Spinal cord (tissue), 10 donors: ENCODE data around the gene SLC12A6. TPM values are rescaled to one million over a fixed set of nuclear protein-coding genes. Genes with fewer than 3 reads are reported as not detected.

Experiments used
- DNase-seq, 6 donors: peaks; one replicate each; pipeline versions ENCODE4 v3.0.0 to v3.0.0-alpha.2; 2013 to 2015; ENCODE audit warnings: low spot score in 6 of 6, low read depth in 4 of 6
- H3K27ac ChIP-seq: one replicate; pipeline ENCODE4 v1.5.1; 2013; ENCODE audit warnings: low read depth, low read length, control low read depth
- H3K27me3 ChIP-seq: one replicate; pipeline ENCODE4 v1.6.1; 2013; ENCODE audit warnings: low read length; ENCODE audit not compliant: control insufficient read depth, insufficient read depth
- H3K36me3 ChIP-seq: one replicate; pipeline ENCODE4 v1.6.1; 2013; ENCODE audit warnings: low read length; ENCODE audit not compliant: control insufficient read depth, insufficient read depth
- H3K4me1 ChIP-seq: one replicate; pipeline ENCODE4 v1.6.1; 2013; ENCODE audit warnings: low read length; ENCODE audit not compliant: control insufficient read depth, insufficient read depth
- H3K4me3 ChIP-seq: one replicate; pipeline ENCODE4 v1.5.1; 2013; ENCODE audit warnings: low read depth, low read length, control low read depth
- H3K9me3 ChIP-seq: one replicate; pipeline ENCODE4 v1.6.1; 2013; ENCODE audit warnings: low read length; ENCODE audit not compliant: control insufficient read depth, insufficient read depth
- WGBS: methylation state at CpG from one replicate; pipeline ENCODE4 v1.1.5; 2013; ENCODE audit warnings: missing lambda C conversion rate; ENCODE audit not compliant: insufficient coverage; 5-methylcytosine and 5-hydroxymethylcytosine counted together
- polyA plus RNA-seq, 2 donors: library from polyadenylated mRNA; unstranded; fragments of 120-200 nt; gene quantifications; one replicate each; pipeline ENCODE4 v1.2.1, GENCODE V29; 2013; ENCODE audit not compliant: insufficient read length in 2 of 2
- small RNA-seq: library from RNA; depleted of rRNA; stranded (forward); fragments of <200 nt; gene quantifications from one replicate; pipeline ENCODE3, GENCODE V24; 2014; ENCODE audit warnings: low replicate concordance
- total RNA-seq, 2 donors: library from RNA; depleted of rRNA in 1 of 2; stranded (reverse); fragments of 120-200 nt in 1 of 2; fragments of >200 nt in 1 of 2; gene quantifications; one replicate each; pipeline versions ENCODE4 v1.2.3 to v1.2.4, GENCODE V29; 2013 to 2014
- donor health status: healthy.

The SLC12A6 gene
- total and polyA plus RNA-seq, 4 donors, result 20.9 to 38.7 (median 33.4) TPM

GRCh38 chr15:34188711-34189110 is 148.9 kb downstream of the SLC12A6 start:
- Histone ChIP-seq H3K4me1 (no peaks in the 10 kb centered on the region), H3K27me3 (no peaks in the 10 kb centered on the region), H3K27ac (no peak overlapping the region), H3K9me3 (no peaks in the 10 kb centered on the region), H3K36me3 (peaks cover 9% of the 10 kb centered on the region), H3K4me3 (no peak overlapping the region)
- WGBS, result no CpG with 5 or more reads among the region's 5 CpGs
- no peak for DNase-seq

- Histone ChIP-seq H3K9me3 (no peaks in the 10 kb centered on the region), H3K27me3 (no peaks in the 10 kb centered on the region), H3K27ac (no peak overlapping the region), H3K4me3 (no peak overlapping the region), H3K4me1 (no peaks in the 10 kb centered on the region), H3K36me3 (peaks cover 9% of the 10 kb centered on the region)
- 10% methylated on average over 1 of the region's 4 CpGs for WGBS
- no peak for DNase-seq
Observed at GRCh38 chr15:34185666-34186065, 151.9 kb downstream of the SLC12A6 start.

- no peaks in the 10 kb centered on the region for H3K4me1 ChIP-seq
- H3K9me3 ChIP-seq, result no peaks in the 10 kb centered on the region
- H3K4me3 ChIP-seq, result no peak overlapping the region
- H3K27me3 ChIP-seq, result no peaks in the 10 kb centered on the region
- H3K27ac ChIP-seq, result no peak overlapping the region
- peak in 3 of 6 donors; percentile 6 to 57 (median 22) for DNase-seq
- H3K36me3 ChIP-seq, result peaks cover 9% of the 10 kb centered on the region
- WGBS, result 33% methylated on average over 4 of the region's 4 CpGs
Observed at GRCh38 chr15:34182942-34183341, 154.6 kb downstream of the SLC12A6 start.

Small RNAs within 50 kb of the gene (small RNA-seq; reads per million reads assigned to genes)
- gene MIR1233-1 (not detected), gene RF00019 (not detected)

Other genes starting within 250 kb of the SLC12A6 start
- 10 to 100 TPM; 40.5 to 47.1 TPM for gene EMC7, start 235.9 kb downstream of the SLC12A6 start, total RNA-seq
- 100 to 1,000 TPM in 1 of 2 donors, 10 to 100 TPM in 1; 97.4 to 101 TPM for gene EMC7, start 235.9 kb downstream of the SLC12A6 start, polyA plus RNA-seq
- 1 to 10 TPM; 2.9 to 4.0 TPM for gene PGBD4, start 235.7 kb downstream of the SLC12A6 start, total RNA-seq
- 1 to 10 TPM; 2.3 to 2.4 TPM for gene PGBD4, start 235.7 kb downstream of the SLC12A6 start, polyA plus RNA-seq
- gene KATNBL1, start 127.7 kb downstream of the SLC12A6 start, total RNA-seq, result 10 to 100 TPM; 88.3 TPM
- gene KATNBL1, start 127.7 kb downstream of the SLC12A6 start, polyA plus RNA-seq, result 10 to 100 TPM; 67.5 to 86.8 TPM
- 100 to 1,000 TPM; 102 to 121 TPM for gene EMC4, start 112.8 kb downstream of the SLC12A6 start, total RNA-seq
- gene EMC4, start 112.8 kb downstream of the SLC12A6 start, polyA plus RNA-seq, result 100 to 1,000 TPM; 136 to 137 TPM
- gene NOP10, start 5.4 kb upstream of the SLC12A6 start, total RNA-seq, result 100 to 1,000 TPM in 1 of 2 donors, 10 to 100 TPM in 1; 71.7 to 177 TPM
- 100 to 1,000 TPM; 115 to 117 TPM for gene NOP10, start 5.4 kb upstream of the SLC12A6 start, polyA plus RNA-seq
- gene NUTM1, start 5.5 kb upstream of the SLC12A6 start, total RNA-seq, result not detected
- gene NUTM1, start 5.5 kb upstream of the SLC12A6 start, polyA plus RNA-seq, result under 1 TPM in 1 of 2 donors, not detected in 1; 0.06 TPM
- 10 to 100 TPM; 18.1 to 22.7 TPM for gene LPCAT4, start 29.4 kb upstream of the SLC12A6 start, total RNA-seq
- gene LPCAT4, start 29.4 kb upstream of the SLC12A6 start, polyA plus RNA-seq, result 100 to 1,000 TPM; 116 to 155 TPM
- 10 to 100 TPM; 47.3 to 82.5 TPM for gene GOLGA8A, start 100.0 kb upstream of the SLC12A6 start, total RNA-seq
- 100 to 1,000 TPM; 115 to 197 TPM for gene GOLGA8A, start 100.0 kb upstream of the SLC12A6 start, polyA plus RNA-seq
- 10 to 100 TPM; 44.8 to 46.3 TPM for gene GOLGA8B, start 245.9 kb upstream of the SLC12A6 start, total RNA-seq
- gene GOLGA8B, start 245.9 kb upstream of the SLC12A6 start, polyA plus RNA-seq, result 100 to 1,000 TPM in 1 of 2 donors, 10 to 100 TPM in 1; 94.9 to 108 TPM